Osteoblast (primary cell): ENCODE results near the gene ARRB2. TPM values are rescaled to one million over a fixed set of nuclear protein-coding genes. Genes with fewer than 3 reads are reported as not detected.

Experiments used
- DNase-seq: peaks from one replicate; pipeline ENCODE4 v3.0.0; 2011; ENCODE audit warnings: low spot score, mixed read lengths; ENCODE audit not compliant: insufficient read length; ENCODE audit errors: missing footprints
- H2AFZ ChIP-seq: 2 replicates; pipeline ENCODE4 v1.6.0; 2011; ENCODE audit warnings: mild to moderate bottlenecking, low read length
- H3K27ac ChIP-seq: 2 replicates; pipeline ENCODE4 v1.5.1; 2011; ENCODE audit warnings: mild to moderate bottlenecking, low read depth, low read length, moderate library complexity
- H3K27me3 ChIP-seq: 2 replicates; pipeline ENCODE4 v1.6.0; 2012; ENCODE audit warnings: mild to moderate bottlenecking, control low read depth, inconsistent platforms, low read length, moderate library complexity; ENCODE audit not compliant: insufficient read depth
- H3K36me3 ChIP-seq: 2 replicates; pipeline ENCODE4 v1.5.1; 2011; ENCODE audit warnings: mild to moderate bottlenecking, low read length, control low read depth, moderate library complexity; ENCODE audit not compliant: insufficient read depth
- H3K4me1 ChIP-seq: 2 replicates; pipeline ENCODE4 v1.5.1; 2011; ENCODE audit warnings: mild to moderate bottlenecking, low read length, control low read depth, moderate library complexity; ENCODE audit not compliant: insufficient read depth
- H3K4me2 ChIP-seq: 2 replicates; pipeline ENCODE4 v1.6.0; 2011; ENCODE audit warnings: mild to moderate bottlenecking, low read length; ENCODE audit not compliant: insufficient read depth
- H3K4me3 ChIP-seq: fragments of 200-600 bp; sonication (generic); 3 replicates; pipeline ENCODE4 v1.5.1; 2012; ENCODE audit warnings: mild to moderate bottlenecking, low read length, inconsistent platforms; ENCODE audit not compliant: insufficient read depth
- H3K79me2 ChIP-seq: 2 replicates; pipeline ENCODE4 v1.6.0; 2012; ENCODE audit warnings: mild to moderate bottlenecking, low read length, control low read depth, inconsistent platforms; ENCODE audit not compliant: insufficient read depth
- H3K9me3 ChIP-seq: 2 replicates; pipeline ENCODE4 v1.5.1; 2011; ENCODE audit warnings: low read depth, low read length, control low read depth
- H4K20me1 ChIP-seq: 2 replicates; pipeline ENCODE4 v1.6.0; 2012; ENCODE audit warnings: mild to moderate bottlenecking, low read length, control low read depth; ENCODE audit not compliant: insufficient read depth
- CTCF ChIP-seq: IDR thresholded peaks from 2 replicates; pipeline ENCODE4 v1.5.1; 2011; ENCODE audit warnings: mild to moderate bottlenecking, low read depth, low read length, moderate library complexity; ENCODE audit errors: extremely low read depth
- total RNA-seq: library from RNA; depleted of rRNA; stranded (reverse); fragments of >200 nt; gene quantifications from 2 replicates; pipeline ENCODE4 v1.2.3, GENCODE V29; 2012

ARRB2 gene
- total RNA-seq, 1 donor, result 8.7 TPM

- H3K4me1 ChIP-seq, result no peaks in the 10 kb centered on the region
- H3K9me3 ChIP-seq, result no peaks in the 10 kb centered on the region
- H4K20me1 ChIP-seq, result no peaks in the 10 kb centered on the region
- H3K27ac ChIP-seq, result no peak overlapping the region
- DNase-seq, result no peak
- H3K4me2 ChIP-seq, result no peak overlapping the region
- peaks cover 7% of the 10 kb centered on the region for H3K36me3 ChIP-seq
- peaks cover 20% of the 10 kb centered on the region for H3K27me3 ChIP-seq
- H2AFZ ChIP-seq, result no peak overlapping the region
- no peak for TF ChIP-seq CTCF
- H3K4me3 ChIP-seq, result no peak overlapping the region
- H3K79me2 ChIP-seq, result no peaks in the 10 kb centered on the region
Observed at GRCh38 chr17:4666296-4666695, 44.1 kb upstream of the ARRB2 start.

- Histone ChIP-seq H4K20me1 (no peaks in the 10 kb centered on the region), H3K79me2 (no peaks in the 10 kb centered on the region), H3K4me1 (no peaks in the 10 kb centered on the region), H3K4me2 (no peak overlapping the region), H2AFZ (no peak overlapping the region), H3K4me3 (no peak overlapping the region), H3K9me3 (no peaks in the 10 kb centered on the region), H3K36me3 (peaks cover 7% of the 10 kb centered on the region), H3K27ac (no peak overlapping the region), H3K27me3 (peaks cover 20% of the 10 kb centered on the region)
- no peak for TF ChIP-seq CTCF
- no peak for DNase-seq
Observed at GRCh38 chr17:4667166-4667565, 43.3 kb upstream of the ARRB2 start.

- H3K36me3 ChIP-seq, result peaks cover 34% of the 10 kb centered on the region
Observed at GRCh38 chr17:4672055-4672630, 38.3 kb upstream of the ARRB2 start.

GRCh38 chr17:4672751-4673150, 37.7 kb upstream of the ARRB2 start:
- H4K20me1 ChIP-seq, result no peaks in the 10 kb centered on the region
- H3K36me3 ChIP-seq, result peaks cover 34% of the 10 kb centered on the region
- H3K27ac ChIP-seq, result no peak overlapping the region

More at GRCh38 chr17:4672055-4672630, 38.3 kb upstream of the ARRB2 start:
- Histone ChIP-seq H3K27ac (no peak overlapping the region), H3K4me1 (no peaks in the 10 kb centered on the region), H3K79me2 (no peaks in the 10 kb centered on the region), H2AFZ (no peak overlapping the region), H3K27me3 (no peaks in the 10 kb centered on the region), H3K4me2 (no peak overlapping the region), H4K20me1 (no peaks in the 10 kb centered on the region), H3K4me3 (no peak overlapping the region), H3K9me3 (no peaks in the 10 kb centered on the region)
- peak; percentile 81 for DNase-seq
- TF ChIP-seq CTCF, result no peak

More at GRCh38 chr17:4672751-4673150, 37.7 kb upstream of the ARRB2 start:
- Histone ChIP-seq H3K9me3 (no peaks in the 10 kb centered on the region), H3K4me1 (no peaks in the 10 kb centered on the region), H3K79me2 (no peaks in the 10 kb centered on the region), H3K27me3 (no peaks in the 10 kb centered on the region), H3K4me3 (no peak overlapping the region), H3K4me2 (no peak overlapping the region), H2AFZ (no peak overlapping the region)
- TF ChIP-seq CTCF, result no peak
- DNase-seq, result no peak
